ENCODE measurements around the gene DGKG. TPM values are rescaled to one million over a fixed set of nuclear protein-coding genes. Genes with fewer than 3 reads are reported as not detected.

The DGKG gene
- total and polyA plus RNA-seq, 9 of the 15 experiments (the other 6 are each of a cell fraction or from before 2014, with no cell fraction given) = 0.01 to 0.36 (median 0.15) TPM

GRCh38 chr3:186172353-186172752 is 189.7 kb downstream of the DGKG start (continued):
- TF ChIP-seq, protein P1, sequence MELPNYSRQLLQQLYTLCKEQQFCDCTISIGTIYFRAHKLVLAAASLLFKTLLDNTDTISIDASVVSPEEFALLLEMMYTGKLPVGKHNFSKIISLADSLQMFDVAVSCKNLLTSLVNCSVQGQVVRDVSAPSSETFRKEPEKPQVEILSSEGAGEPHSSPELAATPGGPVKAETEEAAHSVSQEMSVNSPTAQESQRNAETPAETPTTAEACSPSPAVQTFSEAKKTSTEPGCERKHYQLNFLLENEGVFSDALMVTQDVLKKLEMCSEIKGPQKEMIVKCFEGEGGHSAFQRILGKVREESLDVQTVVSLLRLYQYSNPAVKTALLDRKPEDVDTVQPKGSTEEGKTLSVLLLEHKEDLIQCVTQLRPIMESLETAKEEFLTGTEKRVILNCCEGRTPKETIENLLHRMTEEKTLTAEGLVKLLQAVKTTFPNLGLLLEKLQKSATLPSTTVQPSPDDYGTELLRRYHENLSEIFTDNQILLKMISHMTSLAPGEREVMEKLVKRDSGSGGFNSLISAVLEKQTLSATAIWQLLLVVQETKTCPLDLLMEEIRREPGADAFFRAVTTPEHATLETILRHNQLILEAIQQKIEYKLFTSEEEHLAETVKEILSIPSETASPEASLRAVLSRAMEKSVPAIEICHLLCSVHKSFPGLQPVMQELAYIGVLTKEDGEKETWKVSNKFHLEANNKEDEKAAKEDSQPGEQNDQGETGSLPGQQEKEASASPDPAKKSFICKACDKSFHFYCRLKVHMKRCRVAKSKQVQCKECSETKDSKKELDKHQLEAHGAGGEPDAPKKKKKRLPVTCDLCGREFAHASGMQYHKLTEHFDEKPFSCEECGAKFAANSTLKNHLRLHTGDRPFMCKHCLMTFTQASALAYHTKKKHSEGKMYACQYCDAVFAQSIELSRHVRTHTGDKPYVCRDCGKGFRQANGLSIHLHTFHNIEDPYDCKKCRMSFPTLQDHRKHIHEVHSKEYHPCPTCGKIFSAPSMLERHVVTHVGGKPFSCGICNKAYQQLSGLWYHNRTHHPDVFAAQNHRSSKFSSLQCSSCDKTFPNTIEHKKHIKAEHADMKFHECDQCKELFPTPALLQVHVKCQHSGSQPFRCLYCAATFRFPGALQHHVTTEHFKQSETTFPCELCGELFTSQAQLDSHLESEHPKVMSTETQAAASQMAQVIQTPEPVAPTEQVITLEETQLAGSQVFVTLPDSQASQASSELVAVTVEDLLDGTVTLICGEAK (IDR thresholded peaks at IDR 0.05) = no peak
- TF ChIP-seq, protein P1 (CRISPR knock-in tag; IDR thresholded peaks at IDR 0.05) = no peak
- no peak for TF ChIP-seq HDAC6 (IDR thresholded peaks at IDR 0.05; ENCODE audit: low read depth, low read length)
- no peak for TF ChIP-seq ZFP91 (CRISPR knock-in tag; IDR thresholded peaks at IDR 0.05)
- TF ChIP-seq SLC30A9 (CRISPR knock-in tag; IDR thresholded peaks at IDR 0.05) = no peak
- TF ChIP-seq EP400 (IDR thresholded peaks at IDR 0.05) = no peak
- TF ChIP-seq FUS (optimal IDR thresholded peaks at IDR 0.05; ENCODE audit: low read depth, low read length) = no peak
- TF ChIP-seq ZNF316 (IDR thresholded peaks at IDR 0.05) = no peak
- TF ChIP-seq BRCA1 (IDR thresholded peaks at IDR 0.05) = no peak
- TF ChIP-seq BRCA1 (CRISPR knock-in tag; IDR thresholded peaks at IDR 0.05) = no peak
- no peak for TF ChIP-seq RERE (CRISPR knock-in tag; IDR thresholded peaks at IDR 0.05; ENCODE audit: borderline replicate concordance)
- no peak for TF ChIP-seq ZNF780A (CRISPR knock-in tag; IDR thresholded peaks at IDR 0.05)
